Measurements from ENCODE around the gene BLMH.

GRCh38 chr17:30222251-30222650 is 69.5 kb downstream of the BLMH start:
- TF ChIP-seq CTCF (IDR thresholded peaks at IDR 0.05) (no peak), POLR2A (IDR thresholded peaks at IDR 0.05) (no peak)
